B cell (primary cell): Measurements from ENCODE around the gene ZBTB17. TPM values are rescaled to one million over a fixed set of nuclear protein-coding genes. Genes with fewer than 3 reads are reported as not detected.

Experiments used
- ATAC-seq: fragments of 200-7000 bp; cut with Tn5 transposase; one replicate; pipeline ENCODE4 v1.10.0; 2021; ENCODE audit warnings: low read depth, mild to moderate bottlenecking, moderate number of reproducible peaks, moderate library complexity
- CTCF ChIA-PET: fragments of 350-600 bp; sonication (Branson Sonifier 250); formaldehyde crosslinking; loops from one replicate; lab custom pipeline; 2021; ENCODE audit warnings: antibody characterized with exemption, inconsistent platforms; lab: Charles Lee
- POLR2A ChIA-PET: fragments of 350-600 bp; sonication (Branson Sonifier 250); formaldehyde crosslinking; loops from one replicate; lab custom pipeline; 2021; ENCODE audit warnings: antibody characterized with exemption; lab: Charles Lee
- DNase-seq: peaks from one replicate; pipeline ENCODE4 v3.0.0; 2013
- H2AFZ ChIP-seq: 2 replicates; pipeline ENCODE4 v1.6.1; 2012; ENCODE audit warnings: mild to moderate bottlenecking, low read depth, low read length; ENCODE audit not compliant: insufficient read depth, poor library complexity, severe bottlenecking
- H3K27ac ChIP-seq, 2 donors: 1 replicate in 1 of 2; 2 replicates in 1 of 2; pipeline ENCODE4 v1.5.1; 2012 to 2013; ENCODE audit warnings: low read length in 2 of 2, mild to moderate bottlenecking in 2 of 2, moderate library complexity in 1 of 2
- H3K27me3 ChIP-seq, 4 experiments: fragments of 200-600 bp in 1 of 4; sonication (generic) in 1 of 4; replicated peaks in 1 of 4; 1 replicate in 2 of 4; 2 replicates in 2 of 4; pipeline versions ENCODE4 v1.6.1 to v1.7.0; 2013 to 2016; ENCODE audit warnings: low read length in 3 of 4, mild to moderate bottlenecking in 2 of 4, mixed read lengths in 1 of 4, moderate library complexity in 1 of 4; ENCODE audit not compliant: insufficient read depth in 4 of 4, control insufficient read depth in 3 of 4; ENCODE audit errors: control extremely low read depth in 1 of 4
- H3K36me3 ChIP-seq, 2 experiments: replicated peaks in 1 of 2; 1 replicate in 1 of 2; 2 replicates in 1 of 2; pipeline versions ENCODE4 v1.6.1 to v1.7.1; 2013; ENCODE audit warnings: low read length in 1 of 2; ENCODE audit not compliant: insufficient read depth in 2 of 2, control insufficient read depth in 1 of 2; ENCODE audit errors: control extremely low read depth in 1 of 2, extremely low read depth in 1 of 2
- H3K4me1 ChIP-seq, 2 donors: fragments of 200-600 bp in 1 of 2; sonication (generic) in 1 of 2; 1 replicate in 1 of 2; 2 replicates in 1 of 2; pipeline versions ENCODE4 v1.5.1 to v1.6.1; 2013 to 2017; ENCODE audit warnings: low read length in 2 of 2; ENCODE audit not compliant: control insufficient read depth in 2 of 2, insufficient read depth in 2 of 2
- H3K4me2 ChIP-seq: replicated peaks from 2 replicates; pipeline ENCODE3; 2012; ENCODE audit warnings: mild to moderate bottlenecking, low read depth, low read length; ENCODE audit not compliant: poor library complexity, severe bottlenecking
- H3K4me3 ChIP-seq, 5 experiments: fragments of 200-600 bp in 1 of 5; sonication (generic) in 1 of 5; 1 replicate in 3 of 5; 2 replicates in 2 of 5; pipeline versions ENCODE4 v1.5.1 to v1.7.0; 2011 to 2016; ENCODE audit warnings: low read length in 4 of 5, mild to moderate bottlenecking in 4 of 5, low read depth in 2 of 5, control low read depth in 1 of 5, moderate library complexity in 1 of 5; ENCODE audit not compliant: insufficient read depth in 1 of 5; ENCODE audit errors: control extremely low read depth in 1 of 5, extremely low read depth in 1 of 5
- H3K79me2 ChIP-seq: fragments of 200-600 bp; sonication (generic); one replicate; pipeline ENCODE4 v1.6.0; 2016; ENCODE audit warnings: low read length; ENCODE audit not compliant: control insufficient read depth, insufficient read depth
- H3K9ac ChIP-seq: fragments of 200-600 bp; sonication (generic); 2 replicates; pipeline ENCODE4 v1.6.1; 2017; ENCODE audit warnings: mild to moderate bottlenecking, low read length, moderate library complexity
- H3K9me3 ChIP-seq, 3 donors: one replicate each; pipeline versions ENCODE4 v1.6.1 to v1.7.1; 2013; ENCODE audit warnings: low read length in 2 of 3; ENCODE audit not compliant: control insufficient read depth in 2 of 3, insufficient read depth in 1 of 3; ENCODE audit errors: control extremely low read depth in 1 of 3
- H4K20me1 ChIP-seq: 2 replicates; pipeline ENCODE4 v1.6.0; 2012; ENCODE audit warnings: mild to moderate bottlenecking, low read length; ENCODE audit not compliant: insufficient read depth, control insufficient read depth, poor library complexity, severe bottlenecking
- H3K27ac Mint-ChIP-seq: one replicate; pipeline ENCODE4 v1.8.0; 2021; ENCODE audit warnings: mixed read lengths
- H3K27me3 Mint-ChIP-seq: one replicate; pipeline ENCODE4 v1.8.0; 2021; ENCODE audit warnings: mixed read lengths
- H3K4me1 Mint-ChIP-seq: one replicate; pipeline ENCODE4 v1.8.0; 2021; ENCODE audit warnings: mixed read lengths
- H3K4me3 Mint-ChIP-seq: one replicate; pipeline ENCODE4 v1.8.0; 2021; ENCODE audit warnings: mixed read lengths
- H3K9me3 Mint-ChIP-seq: one replicate; pipeline ENCODE4 v1.8.0; 2022; ENCODE audit warnings: mixed read lengths; ENCODE audit not compliant: insufficient read depth
- CTCF ChIP-seq: fragments of 200-600 bp; IDR thresholded peaks from one replicate; pipeline ENCODE4 v1.8.0; 2022; ENCODE audit warnings: antibody characterized with exemption, mild to moderate bottlenecking
- EZH2 ChIP-seq: IDR thresholded peaks from 2 replicates; pipeline ENCODE4 v1.6.1; 2012; ENCODE audit warnings: borderline replicate concordance, low read depth, mild to moderate bottlenecking, moderate library complexity, low read length; ENCODE audit not compliant: insufficient read depth, poor library complexity, severe bottlenecking
- WGBS: methylation state at CpG from one replicate; pipeline ENCODE4 v1.1.5; 2013; ENCODE audit warnings: missing lambda C conversion rate; ENCODE audit not compliant: insufficient coverage; 5-methylcytosine and 5-hydroxymethylcytosine counted together
- intact Hi-C: fragments of 100-400 bp; cut with micrococcal nuclease; formaldehyde crosslinking; loops from one replicate; pipeline ENCODE4 v1.10.0; 2022
- polyA plus RNA-seq: library from polyadenylated mRNA; depleted of rRNA; stranded (reverse); fragments of >200 nt; gene quantifications from 2 replicates; pipeline ENCODE4 v1.2.3, GENCODE V29; 2012
- total RNA-seq, 2 donors: library from RNA; stranded (reverse); fragments of 120-200 nt in 1 of 2; gene quantifications; 1 replicate in 1 of 2; 2 replicates in 1 of 2; pipeline versions ENCODE4 v1.2.3 to v1.2.4, GENCODE V29; 2013 to 2022

The ZBTB17 gene
- total and polyA plus RNA-seq, 2 donors (not counting 1 experiment from before 2014, with no cell fraction given), result 94.1 to 157 TPM

GRCh38 chr1:15962176-15962575 is 13.7 kb downstream of the ZBTB17 start:
- Mint-ChIP-seq H3K4me3 (peak overlapping the region; percentile 41), H3K4me1 (peaks cover 78% of the 10 kb centered on the region), H3K27me3 (no peaks in the 10 kb centered on the region), H3K9me3 (no peaks in the 10 kb centered on the region), H3K27ac (peak overlapping the region; percentile 73)
- ChIA-PET CTCF (interaction anchor here (0.7 to 3.2 kb wide), 5 partner anchors 13 to 360 kb away, joined by 3 to 24 read pairs (median 7); partner anchors contain the start of gene ZBTB17), POLR2A (interaction anchor here (0.5 to 2.8 kb wide), 2 partner anchors 11 to 116 kb away, joined by 3 to 10 read pairs; no protein-coding TSS in a partner anchor)
- WGBS, result 67% methylated on average over 3 of the region's 6 CpGs
- H4K20me1 ChIP-seq, result peaks cover 16% of the 10 kb centered on the region
- no peak overlapping the region for H2AFZ ChIP-seq
- H3K79me2 ChIP-seq, result peaks cover 68% of the 10 kb centered on the region
- H3K4me1 ChIP-seq, result peaks cover 49 to 59% of the 10 kb centered on the region in 2 donors
- ATAC-seq (no peak), DNase-seq (peak; percentile 12)
- H3K9ac ChIP-seq, result no peak overlapping the region
- H3K27me3 ChIP-seq, result no peaks in the 10 kb centered on the region
- TF ChIP-seq EZH2, result no peak
- TF ChIP-seq CTCF, result no peak
- intact Hi-C loops, result no loop called here
- H3K4me2 ChIP-seq, result peak overlapping the region; percentile 15
- no peak overlapping the region for H3K4me3 ChIP-seq
- peaks cover 0 to 7% of the 10 kb centered on the region in 2 experiments for H3K36me3 ChIP-seq
- H3K27ac ChIP-seq, result peak overlapping the region in 1 of 2 donors; percentile 31
- H3K9me3 ChIP-seq, result no peaks in the 10 kb centered on the region

- no peak overlapping the region for H3K27ac Mint-ChIP-seq
- Histone ChIP-seq H4K20me1 (peaks cover 21% of the 10 kb centered on the region), H3K9me3 (no peaks in the 10 kb centered on the region), H3K4me1 (peaks cover 43 to 52% of the 10 kb centered on the region in 2 donors), H3K4me3 (no peak overlapping the region), H3K36me3 (peaks cover 0 to 7% of the 10 kb centered on the region in 2 experiments), H3K27ac (no peak overlapping the region), H3K27me3 (no peaks in the 10 kb centered on the region), H2AFZ (no peak overlapping the region), H3K4me2 (no peak overlapping the region), H3K79me2 (peaks cover 72% of the 10 kb centered on the region), H3K9ac (no peak overlapping the region)
- no peaks in the 10 kb centered on the region for H3K9me3 Mint-ChIP-seq
- DNase-seq (no peak), ATAC-seq (no peak)
- TF ChIP-seq EZH2, result no peak
- no peak for TF ChIP-seq CTCF
- intact Hi-C loops, result no loop called here
- 100% methylated on average over 5 of the region's 11 CpGs for WGBS
- ChIA-PET POLR2A (interaction anchor here (0.6 to 2.8 kb wide), 2 partner anchors 11 to 25 kb away, joined by 9 to 10 read pairs; no protein-coding TSS in a partner anchor), CTCF (interaction anchor here (0.7 to 1.5 kb wide), 4 partner anchors 13 to 359 kb away, joined by 3 to 7 read pairs (median 3); no protein-coding TSS in a partner anchor)
- no peaks in the 10 kb centered on the region for H3K27me3 Mint-ChIP-seq
- no peak overlapping the region for H3K4me3 Mint-ChIP-seq
- H3K4me1 Mint-ChIP-seq, result peaks cover 75% of the 10 kb centered on the region
Observed at GRCh38 chr1:15961492-15961891, 14.4 kb downstream of the ZBTB17 start.
